HG02642 (cell line): Measurements from ENCODE around the gene ARL6IP5.

Experiments
- ATAC-seq: cut with Tn5 transposase; IDR thresholded peaks from one replicate; pipeline ENCODE4 v1.9.1; 2021; ENCODE audit warnings: mild to moderate bottlenecking; ENCODE audit not compliant: unreplicated experiment, poor library complexity

ARL6IP5 gene

DNA sequence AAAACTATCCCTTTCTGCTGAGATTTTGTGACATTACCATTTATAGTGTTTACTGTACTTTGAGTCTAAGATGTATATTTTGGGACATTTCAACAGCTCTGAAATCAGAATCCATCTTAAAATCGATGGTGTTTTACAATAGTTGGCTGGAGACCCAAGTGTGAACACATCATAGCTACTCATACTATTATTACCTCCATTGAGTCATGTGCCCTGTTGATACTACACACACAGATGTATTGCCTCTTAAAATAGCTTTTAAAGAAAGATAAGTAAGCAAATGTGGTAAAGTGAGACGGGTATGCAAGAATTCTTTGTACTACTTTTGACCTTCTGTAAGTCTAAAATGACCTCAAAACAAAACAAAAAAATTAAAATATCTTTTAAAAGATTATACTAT lies 31.0 kb downstream of the ARL6IP5 start:
- ATAC-seq = no peak

DNA sequence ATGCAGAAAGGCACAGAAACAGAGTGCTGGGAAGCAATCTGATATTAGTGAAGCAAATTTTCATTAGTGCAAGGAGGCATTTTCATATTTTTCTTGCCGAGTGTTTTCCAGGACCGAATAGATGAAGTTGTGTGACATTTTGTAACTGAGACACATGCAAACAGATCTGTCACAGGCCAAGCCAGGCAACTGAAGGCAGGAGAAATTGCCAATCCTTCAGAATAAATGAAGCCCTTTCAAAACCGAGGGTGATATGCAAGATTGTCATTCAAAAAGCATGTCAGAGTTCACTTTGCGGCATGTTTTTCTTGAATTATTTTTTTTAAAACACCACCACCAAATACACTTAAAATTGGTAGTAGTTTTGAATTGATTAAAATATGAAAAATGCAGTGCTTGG lies 31.4 kb downstream of the ARL6IP5 start:
- ATAC-seq = no peak

DNA sequence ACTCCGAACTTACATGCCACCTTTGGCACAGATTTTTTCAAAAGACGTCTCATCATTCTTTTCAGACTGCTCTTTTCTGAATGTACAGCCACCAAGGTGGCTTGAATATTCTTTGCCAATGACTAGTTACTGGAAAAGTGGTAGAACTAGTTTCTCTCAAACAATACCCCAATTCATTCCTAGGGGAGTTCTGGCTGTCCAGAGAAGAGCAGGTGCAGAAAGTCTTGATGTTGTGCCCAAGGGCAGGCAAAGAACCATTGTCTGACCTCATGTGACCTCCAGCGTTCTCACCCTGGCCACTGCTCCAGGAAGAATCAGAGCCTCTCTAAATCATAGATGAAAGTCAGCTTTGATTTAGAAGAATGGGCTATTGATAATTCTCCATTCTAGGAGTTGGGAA lies 32.2 kb downstream of the ARL6IP5 start:
- no peak for ATAC-seq

DNA sequence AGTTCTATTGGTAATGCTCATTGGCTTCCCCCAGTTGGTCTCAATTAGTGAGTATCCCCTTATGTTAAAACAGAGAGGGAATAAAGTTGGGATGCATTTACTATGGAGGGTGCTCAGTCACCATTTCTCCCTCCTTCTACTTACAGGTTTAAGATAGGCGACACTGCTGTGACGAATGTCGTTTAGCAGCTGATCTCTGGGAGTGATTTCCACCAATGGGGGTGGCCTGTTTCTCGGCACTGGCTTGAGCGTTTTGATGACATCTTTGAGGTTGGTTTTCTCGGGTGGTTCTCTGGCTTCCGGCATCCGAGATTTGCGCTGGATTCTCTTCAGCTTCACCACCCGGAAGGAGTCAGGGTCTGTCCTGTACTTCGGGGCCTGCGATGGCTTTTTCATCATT lies 33.8 kb downstream of the ARL6IP5 start:
- no peak for ATAC-seq

DNA sequence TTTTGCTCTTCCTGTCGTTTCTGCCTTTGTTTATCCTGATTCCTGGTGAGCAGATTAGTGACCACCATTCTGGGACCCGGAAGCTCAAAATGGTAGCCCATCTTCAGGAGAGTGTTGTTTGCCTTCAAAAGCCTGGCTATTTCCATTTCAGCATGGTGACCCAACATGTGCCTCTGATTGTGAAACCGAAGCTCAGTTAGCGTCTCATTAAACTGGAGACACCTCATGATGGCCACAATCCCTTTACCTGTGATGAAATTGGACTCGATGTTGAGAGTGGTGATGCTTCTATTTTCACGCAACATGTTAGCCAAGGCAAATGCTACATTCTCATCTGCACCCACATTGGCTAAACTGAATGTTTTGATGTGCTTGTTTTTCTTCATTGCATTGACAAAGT lies 34.4 kb downstream of the ARL6IP5 start:
- no peak for ATAC-seq

DNA sequence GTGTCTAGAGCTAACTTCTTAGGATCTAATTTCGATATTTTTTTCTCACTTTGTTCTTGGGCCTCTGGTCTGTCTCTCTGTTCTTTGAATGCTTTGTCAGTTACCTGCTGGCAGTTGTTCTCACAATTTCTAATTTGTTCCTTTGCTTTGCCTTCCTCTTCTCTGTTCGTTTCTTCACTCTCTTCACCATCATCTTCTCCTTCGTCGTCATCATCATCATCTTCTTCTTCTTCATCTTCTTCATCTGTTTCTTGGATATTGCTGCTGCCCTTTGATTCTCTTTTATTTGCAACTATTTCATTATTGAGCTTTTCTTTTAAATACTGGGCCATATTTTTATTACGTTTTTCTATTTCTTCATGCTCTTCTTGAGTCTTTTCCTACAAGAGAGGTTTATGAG lies 34.9 kb downstream of the ARL6IP5 start:
- no peak for ATAC-seq

DNA sequence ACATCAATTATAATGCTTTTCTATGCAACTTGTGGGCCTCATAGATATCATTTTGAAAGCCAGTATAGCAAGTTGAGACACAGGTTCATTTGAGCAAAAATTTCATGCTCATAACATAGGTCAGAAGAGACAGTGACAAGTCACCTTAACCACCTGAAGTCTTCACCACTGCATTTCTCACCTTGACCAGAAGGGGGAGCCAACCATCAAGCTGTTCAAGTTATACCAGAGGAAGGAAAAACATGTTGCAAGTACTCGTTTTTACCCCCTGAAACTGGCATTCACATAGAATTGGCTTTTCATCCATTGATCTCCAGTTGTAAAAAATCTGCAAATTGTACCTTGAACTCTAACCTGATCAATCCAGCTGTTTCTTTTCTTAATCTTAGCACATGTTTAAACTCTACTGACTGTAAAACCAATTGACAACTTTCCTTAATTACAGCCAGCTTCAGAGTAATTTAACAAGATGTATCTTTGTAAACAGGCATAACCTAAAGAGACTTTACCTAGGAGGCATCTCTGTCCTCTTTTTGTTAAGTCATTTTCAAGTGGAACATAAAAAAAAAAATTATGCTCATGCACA lies 36.2 kb downstream of the ARL6IP5 start:
- peak; percentile 72 for ATAC-seq

DNA sequence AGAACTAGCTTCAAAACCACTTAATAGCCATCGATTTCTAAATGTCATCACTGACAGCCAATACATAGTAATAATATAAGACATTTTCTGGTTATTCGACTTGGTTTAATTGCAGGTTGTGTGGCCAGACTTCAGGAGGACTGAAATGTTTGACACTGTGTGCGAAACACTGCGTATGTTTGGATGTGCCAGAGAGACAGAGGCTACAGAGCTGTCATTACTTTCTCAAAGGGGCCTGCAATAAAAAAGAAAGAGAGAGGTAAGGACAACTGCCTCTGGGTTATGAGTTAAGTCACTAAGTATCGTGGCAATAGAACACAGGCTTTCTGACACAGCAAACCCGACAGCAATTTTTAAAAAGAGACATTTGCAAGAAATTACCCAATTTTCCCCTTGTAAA lies 36.8 kb downstream of the ARL6IP5 start:
- ATAC-seq = no peak

DNA sequence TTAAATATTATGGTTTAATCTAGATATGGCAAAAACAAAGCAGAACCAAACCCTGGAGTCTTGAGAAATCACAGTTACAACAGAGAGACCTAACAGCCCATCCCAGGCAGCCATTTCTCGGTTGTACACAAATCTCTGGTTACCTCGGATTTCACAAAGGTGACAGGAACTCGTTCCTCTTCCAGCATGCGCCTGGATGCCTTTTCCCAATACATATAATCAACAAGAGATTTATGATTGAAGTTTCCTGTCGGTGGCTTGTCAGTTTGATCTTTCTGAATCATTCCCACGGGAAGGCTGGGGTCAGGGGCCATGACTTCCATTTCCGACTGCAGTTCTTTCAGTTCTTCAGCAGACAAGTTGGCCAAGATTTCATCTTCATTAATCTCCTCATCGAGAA lies 37.2 kb downstream of the ARL6IP5 start:
- ATAC-seq = no peak

DNA sequence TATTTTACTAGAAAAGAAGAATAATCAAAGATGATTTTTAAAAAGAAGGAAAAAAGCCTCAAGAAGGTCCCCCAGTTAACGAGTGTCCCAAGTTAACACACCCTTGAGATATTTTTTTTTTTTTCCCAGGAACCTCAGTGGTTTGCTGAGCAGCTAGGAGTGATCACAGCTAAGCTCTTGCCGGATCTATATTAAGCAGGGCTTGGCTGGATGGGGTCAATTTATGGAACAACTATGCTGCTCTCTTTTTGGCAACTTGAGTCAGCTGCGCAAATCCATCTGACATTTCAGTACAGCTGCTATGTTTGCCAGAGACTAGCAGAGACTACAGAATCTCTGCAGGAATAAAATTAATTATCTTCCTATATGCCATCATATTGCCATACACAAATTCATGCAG lies 37.7 kb downstream of the ARL6IP5 start, which contains the start of gene LMOD3:
TSS of gene LMOD3 (minus strand) at position 193 of the 400 bp plus-strand sequence. CDS start 209 bp downstream, outside the sequence.
- ATAC-seq = no peak

DNA sequence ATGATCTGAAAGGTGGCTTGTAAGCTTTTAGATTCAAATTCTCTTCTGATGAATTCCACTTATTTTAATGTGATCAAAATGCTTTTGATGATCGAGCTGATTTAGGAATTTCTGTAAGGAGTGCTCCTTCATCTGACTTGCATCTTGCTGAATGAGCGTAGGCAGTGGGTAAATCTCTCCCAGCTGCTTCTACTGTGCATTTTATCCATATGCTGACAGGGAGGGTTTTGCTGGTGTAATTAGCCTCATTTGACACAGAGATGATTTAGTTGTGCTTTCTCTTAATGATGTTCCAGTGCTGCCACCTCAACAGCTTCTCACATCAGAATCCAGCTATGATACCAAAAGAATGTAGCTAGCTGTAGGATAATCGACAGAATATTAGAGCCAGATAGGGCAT lies 41.5 kb downstream of the ARL6IP5 start:
- no peak for ATAC-seq

DNA sequence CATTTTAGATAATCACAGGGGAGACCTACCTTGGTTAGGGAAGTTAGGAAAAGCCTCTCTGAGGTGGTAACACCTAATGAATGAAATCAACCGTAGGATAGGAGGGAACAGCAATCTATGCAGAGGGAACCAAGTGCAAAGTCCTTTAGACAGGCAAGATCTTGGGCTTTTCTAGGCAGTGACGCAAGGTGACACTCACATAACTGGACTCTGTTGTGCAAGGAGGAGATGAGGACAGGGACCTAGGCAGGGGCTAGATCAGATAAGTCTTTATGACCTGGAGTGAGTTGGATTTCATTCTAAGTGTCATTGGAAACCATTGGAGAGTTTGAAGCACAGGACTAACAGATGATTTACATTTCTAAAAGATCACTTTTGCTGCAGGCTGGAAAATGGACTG lies 42.3 kb downstream of the ARL6IP5 start:
- ATAC-seq = no peak

DNA sequence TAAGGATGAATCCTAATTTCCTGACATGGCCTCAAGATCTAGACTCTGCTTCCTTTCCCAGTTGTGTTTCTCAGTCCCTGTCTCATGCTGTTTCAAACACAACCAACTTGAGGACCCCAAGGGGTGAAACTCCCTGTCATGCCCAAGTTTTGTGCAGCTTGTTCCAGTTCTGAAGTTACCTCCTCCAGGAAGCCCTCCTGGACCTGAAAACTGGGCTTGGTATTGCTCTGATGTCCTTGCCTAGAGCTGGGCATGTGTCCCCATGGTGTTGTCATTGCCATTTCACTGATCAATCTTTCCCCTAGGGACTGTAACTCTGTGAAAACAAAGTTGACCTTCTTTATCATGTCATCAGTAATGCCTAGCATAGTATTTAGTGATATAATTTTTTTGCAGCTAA lies 43.8 kb downstream of the ARL6IP5 start:
- no peak for ATAC-seq

DNA sequence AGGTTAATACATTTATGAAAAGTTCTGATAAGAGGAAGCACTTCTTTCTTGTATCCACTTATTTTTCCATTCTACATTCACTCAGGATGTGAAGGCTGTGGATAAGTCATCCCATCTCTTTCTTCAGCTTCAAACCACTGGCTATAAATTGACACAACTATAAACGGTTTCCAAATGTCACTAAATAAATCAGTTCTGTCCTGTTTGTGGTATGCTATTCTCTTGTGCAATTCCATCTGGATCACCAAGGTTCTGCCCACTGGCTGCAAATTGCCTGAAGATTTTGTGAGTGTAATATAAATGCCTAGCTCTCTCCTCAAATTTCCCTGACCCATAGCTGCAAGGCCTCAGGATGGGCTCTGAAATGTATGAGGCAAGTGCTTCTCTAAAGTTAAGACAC lies 44.8 kb downstream of the ARL6IP5 start:
- no peak for ATAC-seq

DNA sequence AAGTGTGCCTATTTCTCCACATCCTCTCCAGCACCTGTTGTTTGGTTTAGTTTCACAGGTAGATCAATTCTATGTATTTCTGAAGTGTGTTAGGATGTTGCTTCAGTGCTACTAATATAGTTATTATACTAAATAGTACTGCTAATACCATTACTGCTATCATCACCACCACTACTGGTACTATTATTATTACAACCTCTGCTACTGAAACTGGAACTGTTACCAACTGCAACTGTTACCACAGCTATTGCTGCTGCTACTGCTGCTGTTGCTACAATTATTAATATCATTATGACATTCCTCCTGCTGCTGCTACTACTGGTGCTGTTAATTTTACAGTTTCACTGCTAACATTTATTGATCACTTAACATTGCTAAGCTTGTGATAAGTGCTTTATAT lies 46.0 kb downstream of the ARL6IP5 start:
- ATAC-seq = no peak

DNA sequence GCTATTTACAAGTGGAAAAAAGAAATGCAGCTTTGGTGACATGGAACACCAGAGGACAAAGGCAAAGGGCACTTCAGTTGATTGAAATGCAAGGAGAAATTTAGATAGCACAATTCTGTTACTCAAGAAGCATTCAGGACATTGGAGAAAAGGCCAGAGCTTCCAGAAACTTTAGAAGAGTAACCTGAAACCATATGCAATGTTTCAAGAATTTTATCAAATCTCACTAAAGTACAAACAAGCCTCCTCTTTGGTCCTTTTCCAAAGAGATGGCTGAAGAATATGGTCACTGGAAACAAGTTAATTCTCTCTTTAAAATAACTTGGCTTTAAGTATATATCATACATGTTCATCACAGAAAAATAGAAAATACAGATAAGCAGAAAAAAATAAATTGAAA lies 52.3 kb downstream of the ARL6IP5 start:
- no peak for ATAC-seq

DNA sequence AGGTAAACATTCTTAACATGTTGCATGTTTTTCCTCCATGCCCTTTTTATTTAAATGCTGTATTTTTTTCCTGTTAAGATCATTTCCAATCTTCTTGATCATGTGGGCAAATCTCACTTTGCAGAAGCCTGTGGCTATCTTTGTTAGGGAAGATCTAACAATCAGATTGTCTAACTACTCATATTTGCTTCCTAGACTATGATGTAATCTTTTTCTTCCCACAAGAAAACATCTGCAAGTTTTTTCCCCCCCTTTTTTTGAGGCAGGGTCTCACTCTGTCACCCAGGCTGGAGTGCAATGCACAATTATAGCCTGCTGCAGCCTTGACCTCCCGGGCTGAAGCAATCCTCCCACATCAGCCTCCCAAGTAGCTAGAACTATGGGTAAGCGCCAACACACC lies 52.7 kb downstream of the ARL6IP5 start:
- ATAC-seq = no peak

DNA sequence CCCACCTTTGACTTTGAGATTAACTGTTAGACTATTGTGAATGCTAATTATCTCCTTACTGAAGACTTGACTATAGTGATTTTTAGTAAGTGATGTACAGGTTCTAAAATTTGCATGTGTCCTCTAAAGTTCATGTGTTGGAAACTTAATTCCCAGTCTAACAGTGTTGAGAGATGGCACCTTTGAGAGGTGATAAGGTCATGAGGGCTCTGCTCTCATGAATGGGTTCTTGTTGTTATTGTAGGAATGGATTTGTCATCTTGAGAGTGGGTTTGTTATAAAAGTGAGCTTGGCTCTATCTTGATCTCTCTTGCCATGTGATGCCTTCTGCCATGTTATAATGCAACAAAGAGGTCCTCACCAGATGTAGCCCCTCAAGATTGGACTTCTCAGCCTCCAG lies 56.6 kb downstream of the ARL6IP5 start:
- ATAC-seq = no peak

DNA sequence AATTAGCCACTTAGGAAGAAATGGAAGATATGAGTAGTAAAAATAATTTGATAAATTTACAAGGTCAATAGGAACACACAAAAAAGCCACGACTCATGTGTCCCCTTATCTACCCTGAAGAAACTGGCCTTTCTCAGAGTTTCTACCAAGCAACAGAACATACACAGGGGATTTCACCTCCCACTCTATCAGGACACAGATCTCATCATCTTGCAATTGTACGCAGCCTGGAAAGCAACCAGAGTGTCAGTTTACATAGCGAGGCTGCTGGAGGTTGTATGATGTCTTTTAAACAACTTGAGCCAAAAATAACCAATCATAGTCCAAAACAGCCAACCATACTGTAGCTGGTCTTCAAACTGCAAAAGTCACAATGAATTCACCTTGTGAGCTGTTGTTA lies 57.4 kb downstream of the ARL6IP5 start:
- no peak for ATAC-seq

DNA sequence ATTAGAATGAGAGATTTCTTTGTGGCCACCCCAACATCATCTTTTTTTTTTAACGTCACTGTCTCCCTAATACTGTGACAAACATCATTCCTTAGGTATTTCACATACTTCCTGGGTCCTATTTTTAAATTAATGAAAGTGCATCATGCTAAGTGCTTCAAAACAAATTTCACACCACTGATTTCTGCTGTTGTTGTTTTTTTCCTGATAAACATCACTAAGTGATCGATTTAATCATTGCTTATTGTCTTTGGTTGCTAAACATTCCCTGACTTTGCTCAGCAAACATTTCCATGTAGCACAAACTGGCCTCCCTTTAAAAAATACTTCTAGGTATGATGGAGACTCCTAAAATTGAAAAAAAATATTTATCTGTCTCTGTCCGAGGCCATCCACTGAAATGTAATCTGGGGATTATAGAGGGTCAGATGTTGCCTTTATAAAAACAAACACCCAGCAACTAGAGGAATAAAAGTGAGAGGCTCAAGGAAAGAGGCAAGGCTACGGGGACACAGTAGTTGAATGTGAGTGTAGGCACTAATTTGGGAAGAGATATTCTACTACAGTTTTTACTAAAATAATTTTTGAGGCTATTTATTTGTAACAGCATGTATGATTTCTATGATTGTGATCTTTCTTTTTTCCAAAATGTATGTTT lies 58.2 kb downstream of the ARL6IP5 start:
- no peak for ATAC-seq

DNA sequence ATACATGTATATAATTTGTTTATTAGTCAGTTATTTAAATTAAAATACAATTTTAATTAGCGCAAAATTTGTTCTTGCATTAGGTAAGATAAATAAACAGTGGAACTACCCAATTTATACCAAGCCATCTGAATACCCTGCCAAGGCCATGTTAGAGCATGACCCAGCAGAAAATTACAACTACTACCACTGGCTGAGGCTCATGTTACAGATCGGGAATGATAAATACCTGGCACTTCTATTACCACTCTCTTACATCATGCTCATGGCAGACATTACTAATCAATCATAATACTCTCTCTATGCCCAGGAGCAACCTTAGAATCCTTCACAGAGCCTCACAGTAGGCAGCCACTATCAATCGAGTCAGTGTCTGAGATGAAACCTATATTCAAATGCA lies 58.9 kb downstream of the ARL6IP5 start:
- ATAC-seq = no peak

DNA sequence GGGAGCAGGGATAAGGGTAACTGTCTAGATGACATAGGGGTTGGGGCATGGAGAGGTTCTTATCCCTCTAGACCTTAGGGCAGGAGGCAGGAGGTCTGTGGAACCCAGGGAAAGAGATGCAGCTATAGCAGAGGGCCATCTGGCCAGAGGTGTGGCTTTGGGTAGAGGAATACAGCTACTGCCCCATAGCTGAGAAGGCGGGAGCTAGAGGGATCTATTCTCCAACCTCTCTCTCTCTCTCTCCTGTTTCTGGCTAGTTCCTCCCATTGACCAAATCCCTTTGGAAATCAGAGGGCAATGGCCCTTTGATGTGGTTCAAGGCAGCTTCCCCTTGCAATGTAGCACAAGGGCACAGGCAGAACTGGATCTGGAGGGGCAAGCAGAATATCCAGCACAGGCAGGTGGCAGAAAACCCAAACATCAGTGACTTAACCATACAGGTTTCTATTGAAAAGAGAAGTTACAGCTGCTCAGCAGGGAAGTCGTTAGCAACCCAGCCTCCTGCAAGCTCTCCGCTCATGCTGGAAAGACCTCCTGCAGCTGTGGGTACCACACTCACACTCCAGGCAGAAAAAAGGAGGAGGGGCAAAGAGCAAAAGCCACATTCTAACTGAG lies 60.0 kb downstream of the ARL6IP5 start:
- no peak for ATAC-seq
